ENCODE results near the gene TCP11L2. TPM values are rescaled to one million over a fixed set of nuclear protein-coding genes. Genes with fewer than 3 reads are reported as not detected.

Gene TCP11L2
- total and polyA plus RNA-seq, 2 of the 13 experiments (the other 11 are each of a cell fraction or from before 2014, with no cell fraction given) = 4.6 to 24.1 TPM

DNA sequence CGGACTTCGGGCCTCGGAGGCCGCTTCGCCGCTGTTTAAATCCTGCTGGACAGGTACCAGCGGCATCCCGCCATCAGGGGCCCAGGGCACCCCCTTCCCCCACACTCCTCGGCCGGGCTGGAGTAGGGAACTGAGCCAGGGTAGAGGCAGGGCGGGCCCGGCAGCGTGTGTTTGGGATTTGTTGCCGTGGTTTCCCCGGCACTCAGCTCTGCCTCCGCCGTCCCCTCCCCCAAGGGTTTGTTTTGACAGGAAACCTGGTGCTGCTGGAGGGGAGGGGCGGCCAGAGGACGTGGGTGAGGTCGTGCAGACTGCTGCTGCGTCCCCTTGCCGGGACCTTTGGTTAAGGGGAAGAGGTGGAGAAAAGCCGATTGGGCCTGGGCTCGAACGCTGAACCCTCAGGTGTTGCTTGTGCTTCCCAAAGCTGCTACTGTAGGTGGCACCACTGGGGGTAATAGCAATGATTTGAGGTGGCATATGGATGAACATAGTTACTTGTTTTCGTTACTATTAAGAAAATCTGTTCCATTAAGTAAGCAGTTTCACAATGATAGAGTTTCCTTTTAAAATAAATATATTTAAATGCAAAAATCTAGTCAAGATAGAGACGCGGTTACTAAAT lies 778 bp downstream of the TCP11L2 start (continued):
- TF ChIP-seq, protein P1, sequence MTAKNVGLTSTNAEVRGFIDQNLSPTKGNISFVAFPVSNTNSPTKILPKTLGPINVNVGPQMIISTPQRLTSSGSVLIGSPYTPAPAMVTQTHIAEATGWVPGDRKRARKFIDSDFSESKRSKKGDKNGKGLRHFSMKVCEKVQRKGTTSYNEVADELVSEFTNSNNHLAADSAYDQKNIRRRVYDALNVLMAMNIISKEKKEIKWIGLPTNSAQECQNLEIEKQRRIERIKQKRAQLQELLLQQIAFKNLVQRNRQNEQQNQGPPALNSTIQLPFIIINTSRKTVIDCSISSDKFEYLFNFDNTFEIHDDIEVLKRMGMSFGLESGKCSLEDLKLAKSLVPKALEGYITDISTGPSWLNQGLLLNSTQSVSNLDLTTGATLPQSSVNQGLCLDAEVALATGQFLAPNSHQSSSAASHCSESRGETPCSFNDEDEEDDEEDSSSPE (CRISPR knock-in tag; IDR thresholded peaks at IDR 0.05) = 0 out of 2 replicates have a peak, but pooled peaks have one; percentile 16
- TF ChIP-seq ZNF629 (CRISPR knock-in tag; conservative IDR thresholded peaks at IDR 0.05) (0 out of 2 replicates have a peak, but pooled peaks have one; percentile 37), ZNF644 (CRISPR knock-in tag; IDR thresholded peaks at IDR 0.05; ENCODE audit: low read depth) (no peak), GTF2F1 (IDR thresholded peaks at IDR 0.05; ENCODE audit: low read length) (no peak), MEF2D (CRISPR knock-in tag; IDR thresholded peaks at IDR 0.05) (0 out of 2 replicates have a peak, but pooled peaks have one; percentile 37), STAT5B (CRISPR knock-in tag; IDR thresholded peaks at IDR 0.05) (no peak), ZNF841 (CRISPR knock-in tag; IDR thresholded peaks at IDR 0.05; ENCODE audit: borderline replicate concordance) (no peak), HOXA9 (CRISPR knock-in tag; IDR thresholded peaks at IDR 0.05; ENCODE audit: borderline replicate concordance) (no peak), PHF8 (CRISPR knock-in tag; IDR thresholded peaks at IDR 0.05) (peak; percentile 29), PAWR (CRISPR knock-in tag; IDR thresholded peaks at IDR 0.05; ENCODE audit: borderline replicate concordance) (no peak), ZNF441 (CRISPR knock-in tag; IDR thresholded peaks at IDR 0.05; ENCODE audit: borderline replicate concordance) (0 out of 2 replicates have a peak, but pooled peaks have one; percentile 42), KAT8 (CRISPR knock-in tag; IDR thresholded peaks at IDR 0.05) (0 out of 2 replicates have a peak, but pooled peaks have one; percentile 27), FOXK1 (CRISPR knock-in tag; IDR thresholded peaks at IDR 0.05; ENCODE audit: borderline replicate concordance, low read depth) (peak; percentile 73; the same call in 1 of the 2 replicates), HOXA5 (CRISPR knock-in tag; IDR thresholded peaks at IDR 0.05) (0 out of 2 replicates have a peak, but pooled peaks have one; percentile 43), MXD4 (CRISPR knock-in tag; IDR thresholded peaks at IDR 0.05) (0 out of 2 replicates have a peak, but pooled peaks have one; percentile 30)
- TF ChIP-seq, protein P2, sequence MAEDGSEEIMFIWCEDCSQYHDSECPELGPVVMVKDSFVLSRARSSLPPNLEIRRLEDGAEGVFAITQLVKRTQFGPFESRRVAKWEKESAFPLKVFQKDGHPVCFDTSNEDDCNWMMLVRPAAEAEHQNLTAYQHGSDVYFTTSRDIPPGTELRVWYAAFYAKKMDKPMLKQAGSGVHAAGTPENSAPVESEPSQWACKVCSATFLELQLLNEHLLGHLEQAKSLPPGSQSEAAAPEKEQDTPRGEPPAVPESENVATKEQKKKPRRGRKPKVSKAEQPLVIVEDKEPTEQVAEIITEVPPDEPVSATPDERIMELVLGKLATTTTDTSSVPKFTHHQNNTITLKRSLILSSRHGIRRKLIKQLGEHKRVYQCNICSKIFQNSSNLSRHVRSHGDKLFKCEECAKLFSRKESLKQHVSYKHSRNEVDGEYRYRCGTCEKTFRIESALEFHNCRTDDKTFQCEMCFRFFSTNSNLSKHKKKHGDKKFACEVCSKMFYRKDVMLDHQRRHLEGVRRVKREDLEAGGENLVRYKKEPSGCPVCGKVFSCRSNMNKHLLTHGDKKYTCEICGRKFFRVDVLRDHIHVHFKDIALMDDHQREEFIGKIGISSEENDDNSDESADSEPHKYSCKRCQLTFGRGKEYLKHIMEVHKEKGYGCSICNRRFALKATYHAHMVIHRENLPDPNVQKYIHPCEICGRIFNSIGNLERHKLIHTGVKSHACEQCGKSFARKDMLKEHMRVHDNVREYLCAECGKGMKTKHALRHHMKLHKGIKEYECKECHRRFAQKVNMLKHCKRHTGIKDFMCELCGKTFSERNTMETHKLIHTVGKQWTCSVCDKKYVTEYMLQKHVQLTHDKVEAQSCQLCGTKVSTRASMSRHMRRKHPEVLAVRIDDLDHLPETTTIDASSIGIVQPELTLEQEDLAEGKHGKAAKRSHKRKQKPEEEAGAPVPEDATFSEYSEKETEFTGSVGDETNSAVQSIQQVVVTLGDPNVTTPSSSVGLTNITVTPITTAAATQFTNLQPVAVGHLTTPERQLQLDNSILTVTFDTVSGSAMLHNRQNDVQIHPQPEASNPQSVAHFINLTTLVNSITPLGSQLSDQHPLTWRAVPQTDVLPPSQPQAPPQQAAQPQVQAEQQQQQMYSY (CRISPR knock-in tag; IDR thresholded peaks at IDR 0.05) = peak; percentile 40; the same call in 1 of the 2 replicates
- TF ChIP-seq, protein P3, sequence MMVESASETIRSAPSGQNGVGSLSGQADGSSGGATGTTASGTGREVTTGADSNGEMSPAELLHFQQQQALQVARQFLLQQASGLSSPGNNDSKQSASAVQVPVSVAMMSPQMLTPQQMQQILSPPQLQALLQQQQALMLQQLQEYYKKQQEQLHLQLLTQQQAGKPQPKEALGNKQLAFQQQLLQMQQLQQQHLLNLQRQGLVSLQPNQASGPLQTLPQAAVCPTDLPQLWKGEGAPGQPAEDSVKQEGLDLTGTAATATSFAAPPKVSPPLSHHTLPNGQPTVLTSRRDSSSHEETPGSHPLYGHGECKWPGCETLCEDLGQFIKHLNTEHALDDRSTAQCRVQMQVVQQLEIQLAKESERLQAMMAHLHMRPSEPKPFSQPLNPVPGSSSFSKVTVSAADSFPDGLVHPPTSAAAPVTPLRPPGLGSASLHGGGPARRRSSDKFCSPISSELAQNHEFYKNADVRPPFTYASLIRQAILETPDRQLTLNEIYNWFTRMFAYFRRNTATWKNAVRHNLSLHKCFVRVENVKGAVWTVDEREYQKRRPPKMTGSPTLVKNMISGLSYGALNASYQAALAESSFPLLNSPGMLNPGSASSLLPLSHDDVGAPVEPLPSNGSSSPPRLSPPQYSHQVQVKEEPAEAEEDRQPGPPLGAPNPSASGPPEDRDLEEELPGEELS (CRISPR knock-in tag; IDR thresholded peaks at IDR 0.05) = peak; percentile 58
